SK-N-MC (cell line): ENCODE measurements around the gene ARTN.

Experiments used
- DNase-seq: peaks from one replicate; pipeline ENCODE4 v3.0.0-alpha.2; 2011; ENCODE audit warnings: low read depth, low spot score
- H3K27ac ChIP-seq: fragments of 200-600 bp; sonication (generic); 2 replicates; pipeline ENCODE4 v1.5.1; 2016; ENCODE audit warnings: mixed run types
- H3K36me3 ChIP-seq: fragments of 200-600 bp; sonication (generic); 2 replicates; pipeline ENCODE4 v1.6.1; 2017; ENCODE audit warnings: antibody characterized with exemption, low read length, mixed read lengths; ENCODE audit not compliant: insufficient read depth
- H3K4me3 ChIP-seq: fragments of 200-600 bp; sonication (generic); 2 replicates; pipeline ENCODE4 v1.5.1; 2016
- H3K9ac ChIP-seq: fragments of 200-600 bp; sonication (generic); 2 replicates; pipeline ENCODE4 v1.8.0; 2017; ENCODE audit warnings: mixed run types, mixed read lengths; ENCODE audit not compliant: insufficient read length
- H3K9me3 ChIP-seq: fragments of 200-600 bp; sonication (generic); 2 replicates; pipeline ENCODE4 v1.6.1; 2017; ENCODE audit warnings: low read depth, mild to moderate bottlenecking, antibody characterized with exemption, low read length, moderate library complexity, mixed read lengths
- EZH2 ChIP-seq: fragments of 200-600 bp; sonication (generic); IDR thresholded peaks from one replicate; pipeline ENCODE4 v1.6.1; 2017; ENCODE audit warnings: antibody characterized with exemption
- FOXP2 ChIP-seq: optimal IDR thresholded peaks from 2 replicates; pipeline ENCODE3; 2011; ENCODE audit warnings: mild to moderate bottlenecking, moderate library complexity; ENCODE audit not compliant: insufficient read depth; ENCODE audit errors: extremely low read length, control extremely low read depth
- POLR2AphosphoS5 ChIP-seq: IDR thresholded peaks from 2 replicates; pipeline ENCODE4 v1.6.1; 2012; ENCODE audit warnings: mild to moderate bottlenecking, low read depth, low read length, borderline replicate concordance

Gene ARTN

GRCh38 chr1:43914576-43915525, 18.8 kb upstream of the ARTN start:
- no peaks in the 10 kb centered on the region for H3K9me3 ChIP-seq
- peak overlapping the region; percentile 95 for H3K27ac ChIP-seq
- peak overlapping the region; percentile 40 for H3K4me3 ChIP-seq
- no peak for DNase-seq
- TF ChIP-seq POLR2AphosphoS5 (no peak), EZH2 (no peak), FOXP2 (no peak)
- H3K9ac ChIP-seq = peak overlapping the region; percentile 65
- H3K36me3 ChIP-seq = no peaks in the 10 kb centered on the region

GRCh38 chr1:43919906-43920305, 13.7 kb upstream of the ARTN start:
- TF ChIP-seq FOXP2 (no peak), EZH2 (no peak), POLR2AphosphoS5 (no peak)
- Histone ChIP-seq H3K36me3 (no peaks in the 10 kb centered on the region), H3K4me3 (no peak overlapping the region), H3K27ac (no peak overlapping the region), H3K9ac (no peak overlapping the region), H3K9me3 (no peaks in the 10 kb centered on the region)
- DNase-seq = no peak

- DNase-seq = no peak
- Histone ChIP-seq H3K4me3 (no peak overlapping the region), H3K27ac (no peak overlapping the region), H3K36me3 (no peaks in the 10 kb centered on the region), H3K9me3 (no peaks in the 10 kb centered on the region), H3K9ac (no peak overlapping the region)
- no peak for TF ChIP-seq POLR2AphosphoS5
- no peak for TF ChIP-seq FOXP2
- no peak for TF ChIP-seq EZH2
These were observed 12.6 kb upstream of the ARTN start for GRCh38 chr1:43921022-43921421.

GRCh38 chr1:43924516-43924915, 9.1 kb upstream of the ARTN start:
- no peak for DNase-seq
- no peak overlapping the region for H3K4me3 ChIP-seq
- H3K36me3 ChIP-seq = no peaks in the 10 kb centered on the region
- no peaks in the 10 kb centered on the region for H3K9me3 ChIP-seq
- H3K9ac ChIP-seq = no peak overlapping the region
- TF ChIP-seq EZH2 (no peak), POLR2AphosphoS5 (no peak), FOXP2 (no peak)
- no peak overlapping the region for H3K27ac ChIP-seq

- Histone ChIP-seq H3K9ac (no peak overlapping the region), H3K36me3 (no peaks in the 10 kb centered on the region; the same call in 1 of the 2 replicates), H3K27ac (no peak overlapping the region), H3K9me3 (no peaks in the 10 kb centered on the region), H3K4me3 (no peak overlapping the region)
- DNase-seq = no peak
- TF ChIP-seq POLR2AphosphoS5 (no peak), EZH2 (no peak), FOXP2 (no peak)
These were observed 7.8 kb upstream of the ARTN start for GRCh38 chr1:43925846-43926245.

- DNase-seq = peak; percentile 61
- H3K27ac ChIP-seq = peak overlapping the region; percentile 70
- H3K4me3 ChIP-seq = 0 out of 2 replicates have a peak overlapping the region, but pooled peaks have one; percentile 36
- TF ChIP-seq FOXP2 (no peak), EZH2 (no peak), POLR2AphosphoS5 (no peak)
- H3K9me3 ChIP-seq = no peaks in the 10 kb centered on the region
- no peaks in the 10 kb centered on the region; the same call in 1 of the 2 replicates for H3K36me3 ChIP-seq
- H3K9ac ChIP-seq = no peak overlapping the region
These were observed 3.2 kb upstream of the ARTN start for GRCh38 chr1:43930168-43930948.

- H3K27ac ChIP-seq = peak overlapping the region; percentile 70
- DNase-seq = no peak
These were observed 2.7 kb upstream of the ARTN start for GRCh38 chr1:43930949-43931275.

GRCh38 chr1:43931711-43932660, 1.6 kb upstream of the ARTN start:
- DNase-seq = no peak
- no peaks in the 10 kb centered on the region for H3K9me3 ChIP-seq
- peaks cover 5% of the 10 kb centered on the region for H3K36me3 ChIP-seq
- peak overlapping the region; percentile 70 for H3K27ac ChIP-seq
- TF ChIP-seq FOXP2 (no peak), EZH2 (no peak), POLR2AphosphoS5 (no peak)
- no peak overlapping the region for H3K4me3 ChIP-seq
- H3K9ac ChIP-seq = no peak overlapping the region

More at GRCh38 chr1:43930949-43931275, 2.7 kb upstream of the ARTN start:
- H3K9me3 ChIP-seq = no peaks in the 10 kb centered on the region
- 0 out of 2 replicates have a peak overlapping the region, but pooled peaks have one; percentile 36 for H3K4me3 ChIP-seq
- H3K36me3 ChIP-seq = no peaks in the 10 kb centered on the region; the same call in 1 of the 2 replicates
- no peak overlapping the region for H3K9ac ChIP-seq
- TF ChIP-seq EZH2 (no peak), POLR2AphosphoS5 (0 out of 2 replicates have a peak, but pooled peaks have one; percentile 33), FOXP2 (no peak)
